T47D (cell line): ENCODE results near the gene ZNF514.
"Not testable (repeated sequence)": the region's sequence is repeated elsewhere in the genome, so short reads cannot be mapped to it uniquely, and the experiment has no call there.

Source experiments
- DNase-seq, 2 experiments: peaks; one replicate each; pipeline versions ENCODE4 v3.0.0 to v3.0.0-alpha.2; 2011 to 2012; ENCODE audit warnings: low read depth in 1 of 2, low spot score in 1 of 2
- JUND ChIP-seq: IDR thresholded peaks from 2 replicates; pipeline ENCODE4 v1.6.1; 2012; ENCODE audit warnings: low read depth
- in situ Hi-C: cut with HindIII; loops from 2 replicates; pipeline ENCODE4 v1.10.0; 2016; ENCODE audit warnings: low sequenced_read_pairs, low pct_unique_long_range_greater_than_20kb

The ZNF514 gene

GRCh38 chr2:95110395-95110794 is 49.3 kb downstream of the ZNF514 start:
- in situ Hi-C loops: no loop called here
- TF ChIP-seq JUND: no peak
- DNase-seq: no peak

DNA sequence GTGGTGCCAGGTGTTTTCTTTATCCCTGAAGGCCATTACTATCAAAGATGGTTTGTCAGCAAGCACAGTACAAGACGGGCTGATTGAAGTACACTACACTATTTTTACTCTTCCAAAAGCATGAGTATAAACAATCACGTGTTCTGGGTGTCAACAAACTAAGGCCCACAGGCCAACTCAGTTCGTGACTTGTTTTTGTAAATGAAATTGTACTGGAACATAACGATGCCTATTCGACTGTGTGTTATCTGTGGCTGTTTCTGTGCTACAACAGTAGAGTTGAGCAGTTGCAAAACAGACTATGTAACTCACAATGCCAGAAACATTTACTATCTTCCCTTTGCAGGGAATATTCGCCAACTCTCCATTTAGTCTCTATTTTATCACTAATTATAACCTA is 50.4 kb downstream of the ZNF514 start:
- in situ Hi-C loops: no loop called here
- no peak for TF ChIP-seq JUND
- no peak for DNase-seq

GRCh38 chr2:95106081-95106480 is 53.6 kb downstream of the ZNF514 start:
- in situ Hi-C loops: no loop called here
- no peak for TF ChIP-seq JUND
- no peak for DNase-seq

GRCh38 chr2:95104606-95105005 is 55.0 kb downstream of the ZNF514 start:
- DNase-seq: no peak
- no peak for TF ChIP-seq JUND
- in situ Hi-C loops: no loop called here

DNA sequence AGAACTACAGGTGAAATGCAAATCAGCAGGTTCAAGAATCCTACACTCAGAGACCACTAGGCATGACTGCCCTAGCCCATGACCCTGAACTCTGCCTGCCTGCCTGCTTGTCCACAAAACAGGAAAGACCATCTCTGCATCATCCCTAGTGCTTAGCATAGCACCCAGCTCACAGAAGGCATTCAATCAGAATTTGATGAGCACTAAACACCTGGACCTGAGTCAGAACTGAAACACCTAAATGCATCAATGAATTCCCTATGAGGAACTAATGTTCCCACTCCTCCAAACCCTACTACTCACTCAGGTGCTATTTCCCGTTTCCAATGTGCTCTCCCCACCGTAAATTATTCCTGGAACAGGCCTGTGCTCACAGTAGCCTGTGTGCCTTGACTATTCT is 59.7 kb downstream of the ZNF514 start:
- no peak for TF ChIP-seq JUND
- in situ Hi-C loops: no loop called here
- DNase-seq: no peak

DNA sequence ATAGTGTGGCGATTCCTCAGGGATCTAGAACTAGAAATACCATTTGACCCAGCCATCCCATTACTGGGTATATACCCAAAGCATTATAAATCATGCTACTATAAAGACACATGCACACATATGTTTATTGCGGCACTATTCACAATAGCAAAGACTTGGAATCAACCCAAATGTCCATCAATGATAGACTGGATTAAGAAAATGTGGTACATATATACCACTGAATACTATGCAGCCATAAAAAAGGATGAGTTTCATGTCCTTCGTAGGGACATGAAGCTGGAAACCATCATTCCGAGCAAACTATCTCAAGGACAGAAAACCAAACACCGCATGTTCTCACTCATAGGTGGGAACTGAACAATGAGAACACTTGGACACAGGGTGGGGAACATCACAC is 61.4 kb downstream of the ZNF514 start:
- in situ Hi-C loops, DNase-seq: not testable (repeated sequence)
